ENCODE measurements around the gene CD6.

GRCh38 chr11:60923326-60923725 is 48.2 kb upstream of the CD6 start:
- TF ChIP-seq POLR2A (IDR thresholded peaks at IDR 0.05; ENCODE audit: borderline replicate concordance, extremely low read depth, insufficient read depth, insufficient read length), result no peak
- TF ChIP-seq CTCF (IDR thresholded peaks at IDR 0.05 in 2 of 3, conservative IDR thresholded peaks at IDR 0.05 in 1 of 3; ENCODE audit: borderline replicate concordance in 1 of 3, insufficient read depth in 1 of 3, low read depth in 2 of 3, low read length in 2 of 3), result no peak
- no peak for TF ChIP-seq ZNF274 (IDR thresholded peaks at IDR 0.05; ENCODE audit: low read depth, low read length)
- TF ChIP-seq REST (IDR thresholded peaks at IDR 0.05; ENCODE audit: low read depth), result no peak
- TF ChIP-seq RAD21 (IDR thresholded peaks at IDR 0.05; ENCODE audit: low read depth), result no peak
- TF ChIP-seq EZH2 (IDR thresholded peaks at IDR 0.05), result no peak
- TF ChIP-seq POLR2AphosphoS5 (IDR thresholded peaks at IDR 0.05; ENCODE audit: low read depth, low read length), result no peak
- TF ChIP-seq CEBPB (IDR thresholded peaks at IDR 0.05; ENCODE audit: low read depth), result no peak
- no peak for TF ChIP-seq SP1 (IDR thresholded peaks at IDR 0.05; ENCODE audit: low read depth)
- TF ChIP-seq EGR1 (IDR thresholded peaks at IDR 0.05; ENCODE audit: low read depth), result no peak
- no peak for TF ChIP-seq MAX (IDR thresholded peaks at IDR 0.05)
- TF ChIP-seq EZH2phosphoT487 (IDR thresholded peaks at IDR 0.05; ENCODE audit: borderline replicate concordance), result no peak

Data from HCT116 (cell line).